ENCODE data around the gene HOXC10. TPM values are rescaled to one million over a fixed set of nuclear protein-coding genes. Genes with fewer than 3 reads are reported as not detected.
A peak's percentile ranks its signal among the peaks of the same experiment; 100 is the strongest.

HOXC10 gene
- total and polyA plus RNA-seq, 9 donors, result 0.15 to 15.4 (median 2.0) TPM; not detected in 2

- H3K36me3 ChIP-seq, result no peaks in the 10 kb centered on the region
- TF ChIP-seq CTCF (IDR thresholded peaks at IDR 0.05) (no peak), POLR2A (IDR thresholded peaks at IDR 0.05) (no peak), EP300 (IDR thresholded peaks at IDR 0.05) (no peak)
- 65 to 83% (median 82%) methylated on average over 20 of the region's 20 CpGs for WGBS, 3 donors
- no peak for DNase-seq
- intact Hi-C loops (cut with DNase I), result loop anchor here (2.0 to 10.0 kb wide), 5 partner anchors 189 to 371 kb away; partner anchors contain the start of gene GPR84 (in 2 of the 4)
- H3K27me3 ChIP-seq, result no peaks in the 10 kb centered on the region
- H3K9me3 ChIP-seq, result no peaks in the 10 kb centered on the region
- no peak overlapping the region for H3K4me3 ChIP-seq
- no peak overlapping the region for H3K27ac ChIP-seq
- peaks cover 3% of the 10 kb centered on the region for H3K4me1 ChIP-seq (ENCODE audit: insufficient read depth)
Measured at GRCh38 chr12:54004063-54004840, 19.3 kb downstream of the HOXC10 start.

- intact Hi-C loops (cut with DNase I), result loop anchor here (2.0 to 10.0 kb wide), 6 partner anchors 187 to 370 kb away; partner anchors contain the start of gene GPR84 (in 2 of the 4)
Measured at GRCh38 chr12:54004841-54005530, 20.0 kb downstream of the HOXC10 start.

GRCh38 chr12:54005531-54005852 lies 20.5 kb downstream of the HOXC10 start:
- no peaks in the 10 kb centered on the region for H3K9me3 ChIP-seq
- H3K27me3 ChIP-seq, result no peaks in the 10 kb centered on the region
- no peak for DNase-seq
- H3K4me1 ChIP-seq (ENCODE audit: insufficient read depth), result peaks cover 2% of the 10 kb centered on the region
- TF ChIP-seq CTCF (IDR thresholded peaks at IDR 0.05), result no peak
- TF ChIP-seq EP300 (IDR thresholded peaks at IDR 0.05), result no peak
- no peak for TF ChIP-seq POLR2A (IDR thresholded peaks at IDR 0.05)
- no peak overlapping the region for H3K4me3 ChIP-seq
- intact Hi-C loops (cut with DNase I), result loop anchor here (2.0 to 10.0 kb wide), 5 partner anchors 187 to 369 kb away; partner anchors contain the start of gene GPR84 (in 2 of the 4)
- H3K36me3 ChIP-seq, result no peaks in the 10 kb centered on the region
- 13 to 24% (median 19%) methylated on average over 26 of the region's 26 CpGs for WGBS, 3 donors
- H3K27ac ChIP-seq, result no peak overlapping the region

More at GRCh38 chr12:54004841-54005530, 20.0 kb downstream of the HOXC10 start:
- no peak overlapping the region for H3K27ac ChIP-seq
- no peak overlapping the region for H3K4me3 ChIP-seq
- no peaks in the 10 kb centered on the region for H3K27me3 ChIP-seq
- peaks cover 3% of the 10 kb centered on the region for H3K4me1 ChIP-seq (ENCODE audit: insufficient read depth)
- no peaks in the 10 kb centered on the region for H3K9me3 ChIP-seq
- DNase-seq, result no peak
- TF ChIP-seq EP300 (IDR thresholded peaks at IDR 0.05) (no peak), POLR2A (IDR thresholded peaks at IDR 0.05) (no peak), CTCF (IDR thresholded peaks at IDR 0.05) (no peak)
- WGBS, 3 donors, result 60 to 74% (median 70%) methylated on average over 31 of the region's 31 CpGs
- H3K36me3 ChIP-seq, result no peaks in the 10 kb centered on the region

- Histone ChIP-seq H3K27ac (peak overlapping the region in 1 of 2 donors; percentile 13), H3K4me3 (peak overlapping the region; percentile 14), H3K36me3 (no peaks in the 10 kb centered on the region), H3K9me3 (no peaks in the 10 kb centered on the region), H3K27me3 (no peaks in the 10 kb centered on the region), H3K4me1 (ENCODE audit: insufficient read depth) (peaks cover 2% of the 10 kb centered on the region)
- peak; percentile 85 to 95 (median 93) for DNase-seq
- 10 to 15% (median 11%) methylated on average over 39 of the region's 39 CpGs for WGBS, 3 donors
- intact Hi-C loops (cut with DNase I), result loop anchor here (2.0 to 10.0 kb wide), 5 partner anchors 186 to 369 kb away; partner anchors contain the start of gene GPR84 (in 2 of the 4)
- TF ChIP-seq POLR2A (IDR thresholded peaks at IDR 0.05) (no peak), CTCF (IDR thresholded peaks at IDR 0.05) (peak; percentile 95 to 97 (median 96))
Measured at GRCh38 chr12:54005853-54006558, 21.1 kb downstream of the HOXC10 start.

All from ovary (tissue), 9 donors.